ENCODE measurements around the gene CAMK2G. TPM values are rescaled to one million over a fixed set of nuclear protein-coding genes. Genes with fewer than 3 reads are reported as not detected.

CAMK2G gene
- total RNA-seq, 1 experiment from 2014 or later: 179 TPM

GRCh38 chr10:73781879-73782748 lies 92.2 kb downstream of the CAMK2G start, which contains the start of gene CHCHD1:
CHCHD1 (plus strand) TSS chr10:73782048; CDS start chr10:73782076, 28 bp downstream.
- Histone ChIP-seq H3K9ac (ENCODE audit: low read length) (peak within 1 kb of the TSS; percentile 81), H2AFZ (ENCODE audit: low read length) (peak within 1 kb of the TSS; percentile 78), H3F3A (ENCODE audit: low read length, unreplicated experiment) (peaks cover 14% of the 10 kb centered on the region), H3K9me2 (replicated peaks; ENCODE audit: low read length) (no peaks in the 10 kb centered on the region), H3K79me2 (ENCODE audit: low read length) (peaks cover 91% of the 10 kb centered on the region), H3K4me1 (ENCODE audit: insufficient read depth, low read length) (peaks cover 42% of the 10 kb centered on the region), H3K4me3 (ENCODE audit: low read length) (peak within 1 kb of the TSS; percentile 66), H3K9me3 (ENCODE audit: low read length) (no peaks in the 10 kb centered on the region), H3K36me3 (ENCODE audit: low read depth, low read length) (peaks cover 15% of the 10 kb centered on the region), H4K20me1 (ENCODE audit: low read length) (0 out of 2 replicates have a peak, but pooled peaks cover 12% of the 10 kb centered on the region), H3K4me2 (ENCODE audit: low read length) (peak within 1 kb of the TSS; percentile 86), H3K27ac (ENCODE audit: low read length) (peak within 1 kb of the TSS; percentile 42), H3K27me3 (ENCODE audit: low read length) (no peaks in the 10 kb centered on the region)
- ATAC-seq: peak; percentile 57
- TF ChIP-seq EZH2phosphoT487 (IDR thresholded peaks at IDR 0.05; ENCODE audit: borderline replicate concordance, low read length) (no peak), EZH2 (IDR thresholded peaks at IDR 0.05; ENCODE audit: low read length, unreplicated experiment) (no peak)
- TF ChIP-seq, protein P1, sequence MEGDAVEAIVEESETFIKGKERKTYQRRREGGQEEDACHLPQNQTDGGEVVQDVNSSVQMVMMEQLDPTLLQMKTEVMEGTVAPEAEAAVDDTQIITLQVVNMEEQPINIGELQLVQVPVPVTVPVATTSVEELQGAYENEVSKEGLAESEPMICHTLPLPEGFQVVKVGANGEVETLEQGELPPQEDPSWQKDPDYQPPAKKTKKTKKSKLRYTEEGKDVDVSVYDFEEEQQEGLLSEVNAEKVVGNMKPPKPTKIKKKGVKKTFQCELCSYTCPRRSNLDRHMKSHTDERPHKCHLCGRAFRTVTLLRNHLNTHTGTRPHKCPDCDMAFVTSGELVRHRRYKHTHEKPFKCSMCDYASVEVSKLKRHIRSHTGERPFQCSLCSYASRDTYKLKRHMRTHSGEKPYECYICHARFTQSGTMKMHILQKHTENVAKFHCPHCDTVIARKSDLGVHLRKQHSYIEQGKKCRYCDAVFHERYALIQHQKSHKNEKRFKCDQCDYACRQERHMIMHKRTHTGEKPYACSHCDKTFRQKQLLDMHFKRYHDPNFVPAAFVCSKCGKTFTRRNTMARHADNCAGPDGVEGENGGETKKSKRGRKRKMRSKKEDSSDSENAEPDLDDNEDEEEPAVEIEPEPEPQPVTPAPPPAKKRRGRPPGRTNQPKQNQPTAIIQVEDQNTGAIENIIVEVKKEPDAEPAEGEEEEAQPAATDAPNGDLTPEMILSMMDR (conservative IDR thresholded peaks at IDR 0.05; ENCODE audit: low read depth, low read length): no peak
- peak; percentile 100 for DNase-seq
- ChIA-PET POLR2A (ENCODE audit: unreplicated experiment) (interaction anchor here (0.6 to 1.7 kb wide), 10 partner anchors 9 to 205 kb away, joined by 3 to 13 read pairs (median 4); a partner anchor contains a TSS), CTCF (interaction anchor here (1.1 to 2.5 kb wide), 3 partner anchors 35 to 97 kb away, joined by 3 to 10 read pairs (median 9); no protein-coding TSS in a partner anchor)
- BruUV-seq (replicated peaks): TSS peak; percentile 32
- intact Hi-C loops (cut with micrococcal nuclease): loop anchor here (1.0 kb wide), 1 partner anchor 9 kb away; no protein-coding TSS in a partner anchor

DNA sequence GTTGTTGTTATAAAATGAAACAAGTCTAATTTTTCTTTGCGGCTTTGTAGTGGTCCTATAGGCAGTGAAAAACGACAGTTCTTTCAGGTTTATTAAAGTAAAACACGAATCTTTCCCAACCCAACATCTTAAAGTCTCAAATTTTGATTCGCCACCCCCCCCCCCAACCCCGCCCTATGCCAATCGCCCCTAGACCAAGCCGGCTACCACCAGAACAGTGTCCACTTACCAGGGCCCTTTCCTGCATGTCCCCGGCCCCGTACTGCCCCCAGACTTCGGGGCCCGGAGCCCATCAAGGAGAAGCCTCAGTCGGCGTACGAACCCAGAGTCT lies 92.8 kb downstream of the CAMK2G start:
- Histone ChIP-seq H3K9me2 (replicated peaks; ENCODE audit: low read length) (no peaks in the 10 kb centered on the region), H3K27me3 (ENCODE audit: low read length) (no peaks in the 10 kb centered on the region), H3K4me1 (ENCODE audit: insufficient read depth, low read length) (peaks cover 41% of the 10 kb centered on the region), H3K9me3 (ENCODE audit: low read length) (no peaks in the 10 kb centered on the region), H3K4me3 (ENCODE audit: low read length) (peak overlapping the region; percentile 66), H3F3A (ENCODE audit: low read length, unreplicated experiment) (peaks cover 16% of the 10 kb centered on the region), H4K20me1 (ENCODE audit: low read length) (peaks cover 13% of the 10 kb centered on the region; the same call in 1 of the 2 replicates), H3K27ac (ENCODE audit: low read length) (peak overlapping the region; percentile 42), H3K4me2 (ENCODE audit: low read length) (peak overlapping the region; percentile 86), H3K9ac (ENCODE audit: low read length) (peak overlapping the region; percentile 81), H2AFZ (ENCODE audit: low read length) (peak overlapping the region; percentile 78), H3K36me3 (ENCODE audit: low read depth, low read length) (peaks cover 19% of the 10 kb centered on the region), H3K79me2 (ENCODE audit: low read length) (peaks cover 91% of the 10 kb centered on the region)
- CTCF ChIA-PET: interaction anchor here (0.6 to 2.5 kb wide), 4 partner anchors 11 to 98 kb away, joined by 3 to 10 read pairs (median 6); no protein-coding TSS in a partner anchor
- POLR2A ChIA-PET (ENCODE audit: unreplicated experiment): interaction anchor here (0.5 to 1.7 kb wide), 12 partner anchors 8 to 322 kb away, joined by 3 to 51 read pairs (median 4); a partner anchor contains a TSS
- TF ChIP-seq EZH2phosphoT487 (IDR thresholded peaks at IDR 0.05; ENCODE audit: borderline replicate concordance, low read length) (no peak), EZH2 (IDR thresholded peaks at IDR 0.05; ENCODE audit: low read length, unreplicated experiment) (no peak)
- TF ChIP-seq, protein P1 (conservative IDR thresholded peaks at IDR 0.05; ENCODE audit: low read depth, low read length): no peak
- intact Hi-C loops (cut with micrococcal nuclease): loop anchor here (1.0 kb wide), 1 partner anchor 8 kb away; no protein-coding TSS in a partner anchor
- no peak for DNase-seq
- BruUV-seq (replicated peaks): no TSS peak
- peak; percentile 10 for ATAC-seq
